ENCODE measurements around the gene VAPB. TPM values are rescaled to one million over a fixed set of nuclear protein-coding genes. Genes with fewer than 3 reads are reported as not detected.
A peak's percentile ranks its signal among the peaks of the same experiment; 100 is the strongest.

VAPB gene
- total RNA-seq, 1 experiment from 2014 or later, result 82.4 TPM

GRCh38 chr20:58444746-58445255, 55.8 kb downstream of the VAPB start:
- BruUV-seq (replicated peaks), result no TSS peak
- CTCF ChIA-PET, result no interaction called here
- Mint-ChIP-seq H3K36me3 (ENCODE audit: insufficient read depth, unreplicated experiment) (peaks cover 27% of the 10 kb centered on the region), H3K27me3 (ENCODE audit: unreplicated experiment) (no peaks in the 10 kb centered on the region), H3K9me3 (ENCODE audit: low read depth, unreplicated experiment) (no peaks in the 10 kb centered on the region), H3K27ac (ENCODE audit: unreplicated experiment) (no peak overlapping the region), H3K4me1 (ENCODE audit: low read depth, unreplicated experiment) (no peaks in the 10 kb centered on the region), H3K4me3 (ENCODE audit: low read depth, unreplicated experiment) (no peak overlapping the region)
- intact Hi-C loops (cut with micrococcal nuclease; ENCODE audit: unreplicated experiment), result no loop called here
- DNase-seq, result no peak
- TF ChIP-seq, protein P1, sequence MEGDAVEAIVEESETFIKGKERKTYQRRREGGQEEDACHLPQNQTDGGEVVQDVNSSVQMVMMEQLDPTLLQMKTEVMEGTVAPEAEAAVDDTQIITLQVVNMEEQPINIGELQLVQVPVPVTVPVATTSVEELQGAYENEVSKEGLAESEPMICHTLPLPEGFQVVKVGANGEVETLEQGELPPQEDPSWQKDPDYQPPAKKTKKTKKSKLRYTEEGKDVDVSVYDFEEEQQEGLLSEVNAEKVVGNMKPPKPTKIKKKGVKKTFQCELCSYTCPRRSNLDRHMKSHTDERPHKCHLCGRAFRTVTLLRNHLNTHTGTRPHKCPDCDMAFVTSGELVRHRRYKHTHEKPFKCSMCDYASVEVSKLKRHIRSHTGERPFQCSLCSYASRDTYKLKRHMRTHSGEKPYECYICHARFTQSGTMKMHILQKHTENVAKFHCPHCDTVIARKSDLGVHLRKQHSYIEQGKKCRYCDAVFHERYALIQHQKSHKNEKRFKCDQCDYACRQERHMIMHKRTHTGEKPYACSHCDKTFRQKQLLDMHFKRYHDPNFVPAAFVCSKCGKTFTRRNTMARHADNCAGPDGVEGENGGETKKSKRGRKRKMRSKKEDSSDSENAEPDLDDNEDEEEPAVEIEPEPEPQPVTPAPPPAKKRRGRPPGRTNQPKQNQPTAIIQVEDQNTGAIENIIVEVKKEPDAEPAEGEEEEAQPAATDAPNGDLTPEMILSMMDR (IDR thresholded peaks at IDR 0.05; ENCODE audit: unreplicated experiment), result no peak

DNA sequence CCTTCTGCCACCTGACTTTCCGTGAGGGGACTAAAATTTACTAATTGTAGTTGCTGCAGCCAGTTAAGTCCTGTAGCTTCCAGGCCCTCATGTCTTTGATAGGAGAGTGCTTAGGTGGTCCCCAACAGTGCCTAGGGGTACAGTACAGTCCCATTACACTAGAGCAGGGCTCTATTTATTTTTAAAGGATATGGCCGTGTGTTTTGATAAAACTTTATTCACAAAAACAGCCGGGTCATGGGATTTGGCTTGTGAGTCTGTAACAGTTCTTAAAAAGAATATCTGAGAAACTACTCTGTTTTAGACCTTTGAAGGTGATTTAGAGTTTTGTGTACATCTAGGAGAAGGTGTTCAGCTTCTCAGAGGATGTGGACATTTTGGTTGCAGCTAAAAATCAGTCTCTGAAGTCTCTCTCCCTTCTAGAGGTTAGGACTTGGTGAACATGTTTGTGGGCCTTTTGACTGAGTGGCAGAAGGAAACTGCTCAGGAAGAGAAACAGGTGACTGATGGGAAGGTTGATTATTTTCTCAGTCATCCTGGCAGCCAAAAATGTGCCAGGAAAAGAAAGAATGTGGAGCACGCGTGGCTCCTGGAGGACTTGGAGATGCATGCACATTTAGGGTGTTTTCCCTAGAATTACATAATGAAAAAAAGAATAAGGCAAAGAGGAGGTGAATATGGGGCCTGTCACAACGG, 57.4 kb downstream of the VAPB start:
- intact Hi-C loops (cut with micrococcal nuclease; ENCODE audit: unreplicated experiment), result no loop called here
- Mint-ChIP-seq H3K4me3 (ENCODE audit: low read depth, unreplicated experiment) (no peak overlapping the region), H3K27ac (ENCODE audit: unreplicated experiment) (no peak overlapping the region), H3K27me3 (ENCODE audit: unreplicated experiment) (no peaks in the 10 kb centered on the region), H3K9me3 (ENCODE audit: low read depth, unreplicated experiment) (no peaks in the 10 kb centered on the region), H3K36me3 (ENCODE audit: insufficient read depth, unreplicated experiment) (peaks cover 22% of the 10 kb centered on the region), H3K4me1 (ENCODE audit: low read depth, unreplicated experiment) (no peaks in the 10 kb centered on the region)
- CTCF ChIA-PET, result no interaction called here
- TF ChIP-seq, protein P1 (IDR thresholded peaks at IDR 0.05; ENCODE audit: unreplicated experiment), result no peak
- BruUV-seq (replicated peaks), result no TSS peak
- no peak for DNase-seq

DNA sequence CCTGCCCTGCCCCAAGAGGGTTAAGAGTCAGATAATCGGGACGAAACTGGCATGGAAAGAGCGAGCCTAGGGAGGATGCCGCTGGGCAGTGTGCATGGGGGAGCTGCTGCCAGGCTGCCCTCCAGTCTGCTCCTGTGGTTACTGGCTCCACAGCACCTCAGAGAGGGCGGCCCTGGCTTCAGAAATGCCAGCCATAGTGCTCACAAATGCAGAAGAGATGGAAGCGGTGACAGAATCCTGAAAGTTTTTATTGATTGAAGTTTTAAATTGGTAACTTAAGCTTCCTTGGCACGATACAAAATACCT, 57.9 kb downstream of the VAPB start:
- Mint-ChIP-seq H3K27ac (ENCODE audit: unreplicated experiment) (no peak overlapping the region), H3K27me3 (ENCODE audit: unreplicated experiment) (no peaks in the 10 kb centered on the region), H3K4me1 (ENCODE audit: low read depth, unreplicated experiment) (no peaks in the 10 kb centered on the region), H3K4me3 (ENCODE audit: low read depth, unreplicated experiment) (no peak overlapping the region), H3K36me3 (ENCODE audit: insufficient read depth, unreplicated experiment) (peaks cover 22% of the 10 kb centered on the region), H3K9me3 (ENCODE audit: low read depth, unreplicated experiment) (no peaks in the 10 kb centered on the region)
- CTCF ChIA-PET, result interaction anchor here (1.4 kb wide), 1 partner anchor 16 kb away, joined by 3 read pairs; no protein-coding TSS in a partner anchor
- TF ChIP-seq, protein P1 (IDR thresholded peaks at IDR 0.05; ENCODE audit: unreplicated experiment), result no peak
- intact Hi-C loops (cut with micrococcal nuclease; ENCODE audit: unreplicated experiment), result loop anchor here (1.0 kb wide), 1 partner anchor 210 kb away; no protein-coding TSS in a partner anchor
- DNase-seq, result no peak
- BruUV-seq (replicated peaks), result no TSS peak

GRCh38 chr20:58447511-58448391, 58.7 kb downstream of the VAPB start:
- intact Hi-C loops (cut with micrococcal nuclease; ENCODE audit: unreplicated experiment), result loop anchor here (1.0 kb wide), 1 partner anchor 210 kb away; no protein-coding TSS in a partner anchor
- Mint-ChIP-seq H3K4me1 (ENCODE audit: low read depth, unreplicated experiment) (no peaks in the 10 kb centered on the region), H3K9me3 (ENCODE audit: low read depth, unreplicated experiment) (no peaks in the 10 kb centered on the region), H3K27ac (ENCODE audit: unreplicated experiment) (no peak overlapping the region), H3K36me3 (ENCODE audit: insufficient read depth, unreplicated experiment) (peaks cover 22% of the 10 kb centered on the region), H3K4me3 (ENCODE audit: low read depth, unreplicated experiment) (no peak overlapping the region), H3K27me3 (ENCODE audit: unreplicated experiment) (no peaks in the 10 kb centered on the region)
- TF ChIP-seq, protein P1 (IDR thresholded peaks at IDR 0.05; ENCODE audit: unreplicated experiment), result peak; percentile 84
- peak; percentile 80 for DNase-seq
- CTCF ChIA-PET, result interaction anchor here (0.5 to 1.4 kb wide), 2 partner anchors 17 to 1260 kb away, joined by 3 read pairs; no protein-coding TSS in a partner anchor
- BruUV-seq (replicated peaks), result no TSS peak
